ENCODE results near the gene FZR1. TPM values are rescaled to one million over a fixed set of nuclear protein-coding genes. Genes with fewer than 3 reads are reported as not detected.

FZR1 gene
- total and polyA plus RNA-seq, 2 of the 4 experiments (the other 2 are of a cell fraction), result 21.5 to 47.8 TPM

DNA sequence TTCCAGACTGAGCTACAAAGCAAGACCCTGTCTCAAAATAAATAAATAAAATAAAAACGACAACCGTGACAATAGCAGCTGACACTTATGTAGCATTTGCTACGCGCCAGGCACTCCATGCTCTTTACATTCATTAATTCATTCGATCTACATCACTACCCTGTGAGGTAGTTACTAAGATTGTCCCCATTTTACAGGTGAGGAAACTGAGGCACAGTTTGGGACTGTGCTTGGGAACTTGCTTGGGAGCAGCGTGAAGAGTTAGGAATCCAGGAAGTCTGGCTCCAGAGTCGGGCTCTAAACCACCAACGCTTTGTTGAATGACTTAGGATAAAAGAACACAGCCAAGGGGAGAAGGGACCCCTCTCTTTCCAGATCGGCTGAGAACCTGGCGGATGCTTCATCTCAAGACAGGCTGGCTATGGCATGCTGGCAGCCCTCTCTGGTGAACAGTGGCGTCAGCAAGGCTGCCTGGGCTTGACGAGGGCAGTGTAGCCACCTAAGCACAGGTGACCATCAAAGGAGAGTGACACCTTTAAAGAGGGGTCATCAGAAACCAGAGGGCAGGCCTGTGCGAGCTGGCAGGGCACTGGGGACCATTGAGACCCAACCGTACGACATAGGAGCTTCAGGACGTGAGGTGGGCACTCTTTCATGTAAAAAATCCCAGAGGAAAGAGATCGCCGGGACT, 6.2 kb upstream of the FZR1 start:
- no TSS peak for BruUV-seq (replicated peaks)
- POLR2A ChIA-PET (ENCODE audit: unreplicated experiment), result no interaction called here
- no peak for TF ChIP-seq CEBPB (IDR thresholded peaks at IDR 0.05; ENCODE audit: low read depth, low read length)
- no peak for TF ChIP-seq RAD21 (IDR thresholded peaks at IDR 0.05; ENCODE audit: low read length)
- TF ChIP-seq FOS (IDR thresholded peaks at IDR 0.05; ENCODE audit: low read depth, low read length), result no peak
- no peak for TF ChIP-seq RCOR1 (IDR thresholded peaks at IDR 0.05; ENCODE audit: insufficient replicate concordance, low read length)
- TF ChIP-seq POLR2A (IDR thresholded peaks at IDR 0.05; ENCODE audit: low read depth, low read length), result no peak
- no peak for TF ChIP-seq MXI1 (IDR thresholded peaks at IDR 0.05; ENCODE audit: borderline replicate concordance, low read depth, low read length)
- TF ChIP-seq MAFK (IDR thresholded peaks at IDR 0.05; ENCODE audit: low read depth, low read length), result no peak
- TF ChIP-seq BHLHE40 (IDR thresholded peaks at IDR 0.05; ENCODE audit: low read depth, low read length), result no peak
- no peak for TF ChIP-seq NFE2L2 (IDR thresholded peaks at IDR 0.05; ENCODE audit: low read depth, low read length)
- TF ChIP-seq, protein P1, sequence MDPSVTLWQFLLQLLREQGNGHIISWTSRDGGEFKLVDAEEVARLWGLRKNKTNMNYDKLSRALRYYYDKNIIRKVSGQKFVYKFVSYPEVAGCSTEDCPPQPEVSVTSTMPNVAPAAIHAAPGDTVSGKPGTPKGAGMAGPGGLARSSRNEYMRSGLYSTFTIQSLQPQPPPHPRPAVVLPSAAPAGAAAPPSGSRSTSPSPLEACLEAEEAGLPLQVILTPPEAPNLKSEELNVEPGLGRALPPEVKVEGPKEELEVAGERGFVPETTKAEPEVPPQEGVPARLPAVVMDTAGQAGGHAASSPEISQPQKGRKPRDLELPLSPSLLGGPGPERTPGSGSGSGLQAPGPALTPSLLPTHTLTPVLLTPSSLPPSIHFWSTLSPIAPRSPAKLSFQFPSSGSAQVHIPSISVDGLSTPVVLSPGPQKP (IDR thresholded peaks at IDR 0.05; ENCODE audit: borderline replicate concordance, low read depth, low read length), result no peak
- TF ChIP-seq SMC3 (IDR thresholded peaks at IDR 0.05; ENCODE audit: low read depth, low read length), result no peak
- no peak for TF ChIP-seq RFX5 (IDR thresholded peaks at IDR 0.05; ENCODE audit: low read depth, low read length)
- TF ChIP-seq, protein P2, sequence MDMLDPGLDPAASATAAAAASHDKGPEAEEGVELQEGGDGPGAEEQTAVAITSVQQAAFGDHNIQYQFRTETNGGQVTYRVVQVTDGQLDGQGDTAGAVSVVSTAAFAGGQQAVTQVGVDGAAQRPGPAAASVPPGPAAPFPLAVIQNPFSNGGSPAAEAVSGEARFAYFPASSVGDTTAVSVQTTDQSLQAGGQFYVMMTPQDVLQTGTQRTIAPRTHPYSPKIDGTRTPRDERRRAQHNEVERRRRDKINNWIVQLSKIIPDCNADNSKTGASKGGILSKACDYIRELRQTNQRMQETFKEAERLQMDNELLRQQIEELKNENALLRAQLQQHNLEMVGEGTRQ (IDR thresholded peaks at IDR 0.05; ENCODE audit: low read depth, low read length), result no peak
- TF ChIP-seq MAZ (IDR thresholded peaks at IDR 0.05; ENCODE audit: borderline replicate concordance, low read depth, low read length), result no peak
- no peak for TF ChIP-seq CHD1 (IDR thresholded peaks at IDR 0.05; ENCODE audit: low read depth, low read length)

More for the DNA sequence above, 6.2 kb upstream of the FZR1 start:
- H4K91ac ChIP-seq (ENCODE audit: insufficient read depth, low read depth, low read length), result peak overlapping the region; percentile 43; the same call in 1 of the 2 replicates
- peak overlapping the region; percentile 93 for H3K9ac ChIP-seq (ENCODE audit: low read depth, low read length)
- H2AK9ac ChIP-seq (replicated peaks; ENCODE audit: low read depth, low read length, poor library complexity), result peak overlapping the region; percentile 95
- H3K27ac ChIP-seq (ENCODE audit: insufficient read depth, low read length), result peak overlapping the region; percentile 89
- H3K27me3 ChIP-seq (ENCODE audit: control insufficient read depth, insufficient read depth, low read length), result no peaks in the 10 kb centered on the region
- no peak overlapping the region; the same call in 1 of the 2 replicates for H2BK120ac ChIP-seq (ENCODE audit: low read depth, low read length)
- H3K4me2 ChIP-seq (ENCODE audit: low read depth, low read length), result peak overlapping the region; percentile 82
- CTCF ChIA-PET, result no interaction called here
- in situ Hi-C loops (cut with MboI; ENCODE audit: low sequenced_read_pairs) (loop anchor here (25.0 kb wide), 1 partner anchor 538 kb away; no protein-coding TSS in a partner anchor), dilution Hi-C loops (cut with HindIII; ENCODE audit: low sequenced_read_pairs, unreplicated experiment) (no loop called here), intact Hi-C loops (cut with micrococcal nuclease) (no loop called here)
- H3K9me3 ChIP-seq (ENCODE audit: control insufficient read depth, insufficient read depth, low read length), result no peaks in the 10 kb centered on the region
- no peak overlapping the region for H2BK15ac ChIP-seq (ENCODE audit: low read depth, low read length)
- H3K14ac ChIP-seq (replicated peaks; ENCODE audit: low read depth, low read length), result peak overlapping the region; percentile 86
- peak overlapping the region; percentile 96 for H2AK5ac ChIP-seq (ENCODE audit: low read depth, low read length)
- peaks cover 8 to 42% of the 10 kb centered on the region in 2 experiments; a peak in 3 of 4 replicates for H3K79me1 ChIP-seq (ENCODE audit: low read depth in 1 of 2, low read length in 2 of 2)
- no peak overlapping the region for H2BK5ac ChIP-seq (ENCODE audit: low read depth, low read length, poor library complexity, severe bottlenecking)
- peak overlapping the region; percentile 57 for H3K4me3 ChIP-seq (ENCODE audit: insufficient read depth, low read depth, low read length)
- peak overlapping the region; percentile 80 for H3K4ac ChIP-seq (ENCODE audit: low read depth, low read length)
- H2BK20ac ChIP-seq (ENCODE audit: low read depth, low read length), result no peak overlapping the region
- H4K20me1 ChIP-seq (ENCODE audit: insufficient read depth, low read length), result no peaks in the 10 kb centered on the region
- peak overlapping the region; percentile 85 for H3K23ac ChIP-seq (ENCODE audit: low read depth, low read length)
- H2AFZ ChIP-seq (replicated peaks; ENCODE audit: low read length, poor library complexity), result peak overlapping the region; percentile 97
- H3K56ac ChIP-seq (ENCODE audit: extremely low read depth, insufficient read depth, low read length), result peak overlapping the region; percentile 36; the same call in 1 of the 2 replicates
- peaks cover 8% of the 10 kb centered on the region; the same call in 1 of the 2 replicates for H3K9me1 ChIP-seq (ENCODE audit: insufficient read depth, low read length)
- DNase-seq, result no peak
- H3K36me3 ChIP-seq (ENCODE audit: control insufficient read depth, insufficient read depth, low read length), result peaks cover 10% of the 10 kb centered on the region
- no peak overlapping the region for H3K18ac ChIP-seq (ENCODE audit: low read depth, low read length)
- 8% methylated on average over 5 of the region's 18 CpGs; no CpG with 5 or more reads in 1 of the 2 experiments for WGBS, 2 experiments (ENCODE audit: extremely low coverage in 2 of 2, insufficient read length in 1 of 2)
- peak overlapping the region; percentile 54 to 96 for H4K8ac ChIP-seq (ENCODE audit: low read depth in 2 of 2, low read length in 2 of 2)
- no peak; the same call in 1 of the 2 replicates for ATAC-seq (ENCODE audit: low read depth)
- H4K5ac ChIP-seq (ENCODE audit: low read depth, low read length), result peak overlapping the region; percentile 53
- H3K4me1 ChIP-seq (ENCODE audit: control insufficient read depth, insufficient read depth, low read length), result no peaks in the 10 kb centered on the region

All from IMR-90 (cell line).